ENCODE data around the gene F10.
"Not testable (repeated sequence)": the region's sequence is repeated elsewhere in the genome, so short reads cannot be mapped to it uniquely, and the experiment has no call there.

Gene F10

GRCh38 chr13:113086991-113087922 lies 35.3 kb upstream of the F10 start:
- DNase-seq = no peak

- no peak for DNase-seq
Observed at GRCh38 chr13:113087923-113088690, 34.5 kb upstream of the F10 start.

- no peak for DNase-seq
Observed at GRCh38 chr13:113088691-113089020, 33.9 kb upstream of the F10 start.

GRCh38 chr13:113089693-113090414 lies 32.7 kb upstream of the F10 start:
- DNase-seq = no peak

- DNase-seq = no peak
Observed at GRCh38 chr13:113090415-113090770, 32.2 kb upstream of the F10 start.

- DNase-seq = no peak
Observed at GRCh38 chr13:113090806-113091205, 31.8 kb upstream of the F10 start.

- no peak for DNase-seq
Observed at GRCh38 chr13:113091211-113091771, 31.3 kb upstream of the F10 start.

- no peak for DNase-seq
Observed at GRCh38 chr13:113091891-113092775, 30.5 kb upstream of the F10 start.

- no peak for DNase-seq
Observed at GRCh38 chr13:113092776-113093579, 29.6 kb upstream of the F10 start.

- no peak for DNase-seq
Observed at GRCh38 chr13:113093580-113094409, 28.8 kb upstream of the F10 start.

- DNase-seq = no peak
Observed at GRCh38 chr13:113094410-113094800, 28.2 kb upstream of the F10 start.

GRCh38 chr13:113095146-113096051 lies 27.2 kb upstream of the F10 start:
- no peak for DNase-seq

GRCh38 chr13:113096052-113096744 lies 26.4 kb upstream of the F10 start:
- DNase-seq = no peak

GRCh38 chr13:113096745-113097305 lies 25.8 kb upstream of the F10 start:
- DNase-seq = no peak

- no peak for DNase-seq
Observed at GRCh38 chr13:113097651-113098050, 24.9 kb upstream of the F10 start.

- no peak for DNase-seq
Observed at GRCh38 chr13:113098162-113098732, 24.4 kb upstream of the F10 start.

GRCh38 chr13:113099142-113099541 lies 23.5 kb upstream of the F10 start:
- no peak for DNase-seq

GRCh38 chr13:113102302-113102701 lies 20.3 kb upstream of the F10 start:
- not testable (repeated sequence) for DNase-seq

Data from stimulated activated naive CD4-positive, alpha-beta T cell (primary cell).